Neural cell (in vitro differentiated cells): ENCODE results near the gene ARMH3.

ENCODE experiments used
- CTCF ChIP-seq: fragments of 450-650 bp; IDR thresholded peaks from 2 replicates; pipeline ENCODE4 v1.5.1; 2014; ENCODE audit warnings: antibody characterized with exemption, mild to moderate bottlenecking, moderate library complexity; ENCODE audit not compliant: poor library complexity, severe bottlenecking
- EP300 ChIP-seq: fragments of 450-650 bp; conservative IDR thresholded peaks from 2 replicates; pipeline ENCODE4 v1.6.1; 2014; ENCODE audit warnings: antibody characterized with exemption, mild to moderate bottlenecking, moderate library complexity; ENCODE audit not compliant: poor library complexity, severe bottlenecking
- EZH2 ChIP-seq: fragments of 200-600, 300-800 bp; shearing (Covaris generic), sonication (generic); IDR thresholded peaks from 2 replicates; pipeline ENCODE4 v1.6.1; 2014; ENCODE audit warnings: antibody characterized with exemption, low read length, borderline replicate concordance, mild to moderate bottlenecking; ENCODE audit not compliant: insufficient read depth, poor library complexity, severe bottlenecking
- MXI1 ChIP-seq: fragments of 450-650 bp; conservative IDR thresholded peaks from 2 replicates; pipeline ENCODE4 v1.6.1; 2014; ENCODE audit warnings: antibody characterized with exemption, mild to moderate bottlenecking; ENCODE audit not compliant: poor library complexity, severe bottlenecking
- POLR2AphosphoS5 ChIP-seq: IDR thresholded peaks from 2 replicates; pipeline ENCODE4 v1.6.1; 2012
- RAD21 ChIP-seq: fragments of 450-650 bp; conservative IDR thresholded peaks from 2 replicates; pipeline ENCODE4 v1.6.1; 2014; ENCODE audit warnings: antibody characterized with exemption, mild to moderate bottlenecking, moderate library complexity
- SMC3 ChIP-seq: fragments of 450-650 bp; conservative IDR thresholded peaks from 2 replicates; pipeline ENCODE4 v1.6.1; 2014; ENCODE audit warnings: antibody characterized with exemption, mild to moderate bottlenecking, moderate library complexity; ENCODE audit not compliant: poor library complexity
- TAF1 ChIP-seq: IDR thresholded peaks from 2 replicates; pipeline ENCODE4 v1.6.1; 2012; ENCODE audit warnings: low read depth

- TF ChIP-seq CTCF (no peak), SMC3 (no peak), EZH2 (no peak), EP300 (no peak), RAD21 (no peak), POLR2AphosphoS5 (no peak), TAF1 (no peak), MXI1 (no peak)
Measured at GRCh38 chr10:102020938-102021337, 35.0 kb downstream of the ARMH3 start.
